GM13976 (cell line): ENCODE measurements around the gene FAM171A1.

ENCODE experiments used
- DNase-seq: peaks from one replicate; pipeline ENCODE4 v3.0.0; 2012; ENCODE audit warnings: low spot score
- in situ Hi-C: fragments of 300-500 bp; cut with MboI; formaldehyde crosslinking; loops from one replicate; pipeline ENCODE4 v1.12.0; 2022; ENCODE audit warnings: low sequenced_read_pairs, mixed read lengths, inconsistent platforms; ENCODE audit not compliant: unreplicated experiment
- TF ChIP-seq, protein P1 (sequence below): IDR thresholded peaks from 2 replicates; pipeline ENCODE4 v1.5.1; 2012; ENCODE audit warnings: borderline replicate concordance, mild to moderate bottlenecking; ENCODE audit not compliant: insufficient read depth; ENCODE audit errors: extremely low read depth, missing control alignments, control extremely low read depth

Gene FAM171A1

DNA sequence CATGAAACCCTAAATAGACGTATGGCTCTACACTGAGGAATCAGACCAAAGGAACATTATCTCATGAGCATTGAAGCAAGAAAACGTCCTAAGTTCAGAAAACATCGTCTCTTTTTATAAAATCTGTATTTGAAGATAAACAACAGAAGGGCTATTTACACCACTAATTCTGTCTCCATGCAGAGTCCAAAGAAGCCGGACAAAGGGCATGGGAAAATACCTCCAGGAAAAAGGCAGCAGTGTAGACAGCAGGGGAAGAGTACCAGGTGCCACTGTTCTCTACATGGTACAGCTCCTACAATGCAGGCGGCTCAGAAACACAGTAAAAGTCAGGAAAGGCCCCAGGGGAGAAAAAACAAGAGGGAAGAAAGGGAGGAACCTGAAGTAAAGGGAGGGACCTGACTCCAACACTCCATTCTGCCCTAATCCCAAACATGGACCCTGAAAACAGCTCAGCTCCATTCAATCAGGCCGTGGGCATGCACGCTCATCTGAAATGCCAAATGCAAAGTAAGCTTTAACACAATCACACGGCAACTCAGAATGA is 17.5 kb downstream of the FAM171A1 start:
- in situ Hi-C loops, result no loop called here
- DNase-seq, result no peak
- TF ChIP-seq, protein P1, sequence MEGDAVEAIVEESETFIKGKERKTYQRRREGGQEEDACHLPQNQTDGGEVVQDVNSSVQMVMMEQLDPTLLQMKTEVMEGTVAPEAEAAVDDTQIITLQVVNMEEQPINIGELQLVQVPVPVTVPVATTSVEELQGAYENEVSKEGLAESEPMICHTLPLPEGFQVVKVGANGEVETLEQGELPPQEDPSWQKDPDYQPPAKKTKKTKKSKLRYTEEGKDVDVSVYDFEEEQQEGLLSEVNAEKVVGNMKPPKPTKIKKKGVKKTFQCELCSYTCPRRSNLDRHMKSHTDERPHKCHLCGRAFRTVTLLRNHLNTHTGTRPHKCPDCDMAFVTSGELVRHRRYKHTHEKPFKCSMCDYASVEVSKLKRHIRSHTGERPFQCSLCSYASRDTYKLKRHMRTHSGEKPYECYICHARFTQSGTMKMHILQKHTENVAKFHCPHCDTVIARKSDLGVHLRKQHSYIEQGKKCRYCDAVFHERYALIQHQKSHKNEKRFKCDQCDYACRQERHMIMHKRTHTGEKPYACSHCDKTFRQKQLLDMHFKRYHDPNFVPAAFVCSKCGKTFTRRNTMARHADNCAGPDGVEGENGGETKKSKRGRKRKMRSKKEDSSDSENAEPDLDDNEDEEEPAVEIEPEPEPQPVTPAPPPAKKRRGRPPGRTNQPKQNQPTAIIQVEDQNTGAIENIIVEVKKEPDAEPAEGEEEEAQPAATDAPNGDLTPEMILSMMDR, result no peak

DNA sequence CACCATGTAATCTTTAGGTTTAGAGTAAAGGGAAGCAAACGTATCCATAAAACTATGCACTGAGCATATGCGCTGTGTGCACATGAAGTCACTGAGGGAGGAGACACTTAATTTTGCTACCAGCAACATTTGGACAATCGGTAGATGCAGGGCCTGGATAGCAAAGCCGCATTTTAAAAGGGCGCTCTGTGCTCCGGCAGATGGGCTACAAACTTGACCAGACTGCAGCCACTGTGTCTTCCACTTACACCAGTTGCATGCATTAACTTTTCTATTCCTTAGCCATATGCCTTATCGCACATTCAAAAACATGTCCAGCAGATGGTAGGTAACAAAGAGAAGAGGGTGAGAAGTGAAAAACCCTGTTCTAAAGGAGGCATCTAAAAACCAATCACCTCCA is 18.3 kb downstream of the FAM171A1 start:
- DNase-seq, result no peak
- TF ChIP-seq, protein P1, result no peak
- in situ Hi-C loops, result no loop called here

DNA sequence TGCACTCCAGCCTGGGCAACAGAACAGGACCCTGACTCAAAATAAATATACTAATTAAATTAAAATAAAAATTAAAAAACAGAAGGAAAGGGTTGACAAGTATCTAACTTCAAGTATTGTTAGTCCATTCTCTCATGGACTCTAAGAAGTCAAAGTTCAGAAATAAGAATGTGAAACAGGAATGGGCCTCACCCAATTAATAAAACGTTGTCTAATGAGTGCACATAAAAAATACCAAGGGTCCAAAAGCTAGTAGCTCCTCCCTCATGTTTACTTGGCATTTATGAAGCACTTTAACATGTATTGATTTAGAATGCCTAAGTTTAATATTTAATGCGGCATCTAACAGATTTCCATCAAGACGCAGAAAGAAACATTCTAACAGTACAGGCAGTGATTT is 18.9 kb downstream of the FAM171A1 start:
- in situ Hi-C loops, result no loop called here
- TF ChIP-seq, protein P1, result no peak
- no peak for DNase-seq

DNA sequence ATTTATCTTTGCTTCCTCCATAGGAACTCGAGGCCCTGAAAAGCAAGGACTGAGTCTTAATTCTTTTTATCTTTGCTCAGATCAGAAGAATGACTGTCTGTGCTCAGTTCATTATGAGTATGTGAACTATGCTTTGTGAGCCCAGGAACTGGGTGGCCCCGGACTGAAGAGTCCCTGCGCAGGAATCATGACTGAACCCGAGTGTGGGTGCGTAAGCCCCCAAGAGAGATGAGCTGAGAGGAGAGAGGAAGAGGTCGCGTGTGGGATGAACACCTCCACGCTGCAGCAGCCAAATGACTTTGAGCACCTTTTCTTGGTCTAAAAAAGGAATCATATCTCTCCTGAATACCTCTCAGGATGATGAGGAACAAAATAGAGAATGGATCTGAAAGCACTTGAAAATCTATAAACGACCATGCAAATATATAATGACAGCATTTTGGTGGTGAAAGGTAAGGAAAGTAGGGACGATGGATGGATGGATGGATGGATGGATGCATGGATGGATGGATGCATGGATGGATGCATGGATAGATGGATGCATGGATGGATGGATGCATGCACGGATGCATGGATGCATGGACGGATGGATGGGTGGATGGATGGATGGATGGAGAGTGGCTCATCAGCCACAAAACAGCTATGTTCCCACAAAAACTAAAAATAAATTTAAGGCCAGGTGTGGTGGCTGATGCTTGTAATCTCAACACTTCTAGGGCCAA is 19.8 kb downstream of the FAM171A1 start:
- in situ Hi-C loops, result no loop called here
- TF ChIP-seq, protein P1, result no peak
- DNase-seq, result no peak

DNA sequence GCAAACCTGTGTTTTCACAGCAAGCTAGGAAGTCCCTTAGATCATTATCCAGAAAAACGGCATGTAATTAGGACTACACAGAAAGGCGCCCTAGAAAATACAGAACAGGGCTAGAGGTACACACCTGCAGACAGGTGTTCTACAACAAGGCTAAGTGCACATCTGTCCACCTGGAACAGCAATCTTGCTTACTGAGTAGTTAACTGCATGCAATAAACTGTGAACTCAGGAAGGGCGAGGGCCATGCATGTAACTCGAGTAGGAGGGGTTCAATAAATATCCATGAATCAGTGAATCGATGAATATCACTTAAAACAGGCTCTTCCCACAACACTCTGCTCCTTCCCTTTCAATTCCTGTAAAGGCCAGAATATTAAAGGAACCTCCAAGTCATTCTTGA is 22.0 kb downstream of the FAM171A1 start:
- DNase-seq, result no peak
- in situ Hi-C loops, result no loop called here
- TF ChIP-seq, protein P1, result no peak

DNA sequence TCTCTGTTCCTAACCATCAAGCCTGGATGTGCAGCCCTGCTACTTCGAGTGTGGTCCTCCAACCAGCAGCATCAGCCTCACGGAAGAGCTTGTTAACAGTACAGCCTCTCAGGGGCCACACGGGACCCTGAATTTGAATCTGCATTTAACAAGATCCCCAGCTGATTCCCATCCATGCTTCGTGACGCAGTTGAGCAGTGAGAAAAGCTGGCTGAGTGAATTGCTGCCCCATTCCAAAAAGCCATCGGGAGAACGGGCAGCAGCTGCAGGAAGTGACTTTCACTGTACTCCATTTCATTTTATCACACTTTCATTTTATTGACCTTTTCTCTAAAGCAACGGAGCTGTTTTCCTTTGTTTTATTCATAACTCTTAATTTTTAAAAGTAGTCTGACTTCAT is 22.5 kb downstream of the FAM171A1 start:
- no peak for DNase-seq
- TF ChIP-seq, protein P1, result no peak
- in situ Hi-C loops, result no loop called here

DNA sequence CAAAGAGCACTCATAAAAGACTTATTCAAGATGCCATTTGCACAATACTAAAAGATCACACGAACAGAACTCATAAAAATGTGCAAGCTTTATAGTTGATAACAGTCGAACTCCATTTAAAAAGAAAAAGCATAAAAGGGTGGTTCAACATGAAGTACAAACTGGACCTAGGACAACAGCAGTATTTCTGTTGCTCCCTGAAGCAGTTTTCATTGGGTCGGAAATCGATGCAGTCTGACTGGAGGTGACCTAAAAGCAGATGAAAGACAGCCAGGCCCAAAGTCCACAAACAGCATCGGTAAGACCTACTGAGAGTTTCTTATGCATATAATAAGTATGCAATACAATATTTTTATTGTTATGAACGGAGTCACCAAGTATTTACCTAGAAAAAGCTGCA is 23.9 kb downstream of the FAM171A1 start:
- in situ Hi-C loops, result no loop called here
- TF ChIP-seq, protein P1, result no peak
- no peak for DNase-seq
